SK-N-SH (cell line): ENCODE results near the gene LHPP. TPM values are rescaled to one million over a fixed set of nuclear protein-coding genes. Genes with fewer than 3 reads are reported as not detected.

Experiments used
- CTCF ChIA-PET: fragments of 300-600, 350-600 bp; formaldehyde crosslinking; extraction: SDS; loops from one replicate; lab custom pipeline; 2021; lab: Yijun Ruan, JAX
- POLR2A ChIA-PET: fragments of 350-600 bp; sonication (Branson Sonifier 250); formaldehyde crosslinking; extraction: SDS; loops from one replicate; lab custom pipeline; 2020; ENCODE audit warnings: antibody characterized with exemption, inconsistent platforms; lab: Yijun Ruan, JAX
- DNase-seq: peaks from one replicate; pipeline ENCODE4 v3.0.0; 2012
- H2AFZ ChIP-seq: fragments of 200-600 bp; sonication (generic); 2 replicates; pipeline ENCODE4 v1.8.1; 2016; ENCODE audit warnings: antibody characterized with exemption, mild to moderate bottlenecking, low read depth
- H3F3A ChIP-seq: fragments of 200-600 bp; sonication (generic); replicated peaks from 2 replicates; pipeline ENCODE3; 2016; ENCODE audit warnings: antibody characterized with exemption, mild to moderate bottlenecking; ENCODE audit not compliant: insufficient read depth
- H3K27ac ChIP-seq, 2 experiments: fragments of 200-500 bp in 1 of 2; fragments of 200-600 bp in 1 of 2; sonication (Bioruptor generic) in 1 of 2; sonication (generic), shearing (Covaris generic) in 1 of 2; 2 replicates each; pipeline versions ENCODE4 v1.5.1 to v1.6.1; 2014 to 2016; ENCODE audit warnings: low read depth in 2 of 2, inconsistent platforms in 1 of 2, low read length in 1 of 2, mild to moderate bottlenecking in 1 of 2, mixed read lengths in 1 of 2
- H3K27me3 ChIP-seq: fragments of 200-600 bp; sonication (generic), shearing (Covaris generic); 2 replicates; pipeline ENCODE4 v1.6.1; 2016; ENCODE audit warnings: mixed run types; ENCODE audit not compliant: insufficient read depth
- H3K36me3 ChIP-seq, 2 experiments: fragments of 200-500 bp in 1 of 2; fragments of 200-600 bp in 1 of 2; sonication (Bioruptor generic) in 1 of 2; sonication (generic) in 1 of 2; replicated peaks in 1 of 2; 2 replicates each; pipeline versions ENCODE3 to v1.5.1; 2014 to 2016; ENCODE audit warnings: low read length in 1 of 2, mild to moderate bottlenecking in 1 of 2; ENCODE audit not compliant: insufficient read depth in 2 of 2, control insufficient read depth in 1 of 2
- H3K4me1 ChIP-seq, 2 experiments: fragments of 200-500 bp in 1 of 2; fragments of 200-600 bp in 1 of 2; sonication (Bioruptor generic) in 1 of 2; sonication (generic), shearing (Covaris generic) in 1 of 2; 2 replicates each; pipeline versions ENCODE4 v1.5.1 to v1.6.1; 2014 to 2016; ENCODE audit warnings: low read depth in 1 of 2, low read length in 1 of 2, mixed run types in 1 of 2; ENCODE audit not compliant: insufficient read depth in 2 of 2, control insufficient read depth in 1 of 2
- H3K4me2 ChIP-seq: fragments of 200-600 bp; sonication (generic), shearing (Covaris generic); 2 replicates; pipeline ENCODE4 v1.6.1; 2017; ENCODE audit warnings: mixed run types
- H3K4me3 ChIP-seq, 2 experiments: fragments of 200-500 bp in 1 of 2; fragments of 200-600 bp in 1 of 2; sonication (Bioruptor generic) in 1 of 2; sonication (generic), shearing (Covaris generic) in 1 of 2; 2 replicates each; pipeline versions ENCODE4 v1.5.1 to v1.8.1; 2014 to 2016; ENCODE audit warnings: low read depth in 2 of 2, inconsistent platforms in 1 of 2, low read length in 1 of 2, mild to moderate bottlenecking in 1 of 2, mixed read lengths in 1 of 2, moderate library complexity in 1 of 2
- H3K79me2 ChIP-seq: fragments of 200-600 bp; sonication (generic); 2 replicates; pipeline ENCODE4 v1.8.1; 2017; ENCODE audit warnings: mild to moderate bottlenecking; ENCODE audit not compliant: insufficient read depth
- H3K9ac ChIP-seq: fragments of 200-600 bp; sonication (generic); 2 replicates; pipeline ENCODE4 v1.6.1; 2017; ENCODE audit warnings: mixed run types
- H3K9me2 ChIP-seq: fragments of 200-600 bp; sonication (generic); 2 replicates; pipeline ENCODE4 v1.6.1; 2017; ENCODE audit warnings: mixed run types
- H3K9me3 ChIP-seq: fragments of 200-600 bp; sonication (generic); 2 replicates; pipeline ENCODE4 v1.6.1; 2017; ENCODE audit warnings: mixed run types, mild to moderate bottlenecking, moderate library complexity
- H4K20me1 ChIP-seq: fragments of 200-600 bp; sonication (generic); 2 replicates; pipeline ENCODE4 v1.6.1; 2017; ENCODE audit warnings: mild to moderate bottlenecking, mixed run types; ENCODE audit not compliant: insufficient read depth
- CHD2 ChIP-seq: fragments of 150-350 bp; IDR thresholded peaks from 2 replicates; pipeline ENCODE4 v1.6.1; 2018; ENCODE audit warnings: low read length; ENCODE audit not compliant: partially characterized antibody
- ELF1 ChIP-seq: IDR thresholded peaks from 2 replicates; pipeline ENCODE4 v1.4.0; 2012
- EP300 ChIP-seq, 2 experiments: IDR thresholded peaks; 2 replicates each; pipeline versions ENCODE4 v1.4.0 to v1.6.1; 2012; ENCODE audit warnings: borderline replicate concordance in 1 of 2, low read depth in 1 of 2, low read length in 1 of 2
- FOXJ3 ChIP-seq: sonication (generic); formaldehyde crosslinking; IDR thresholded peaks from 2 replicates; pipeline ENCODE4 v1.5.1; 2020; ENCODE audit warnings: mild to moderate bottlenecking, missing genetic modification reagents
- FOXM1 ChIP-seq: IDR thresholded peaks from 2 replicates; pipeline ENCODE4 v1.4.0; 2012; ENCODE audit warnings: low read depth, mild to moderate bottlenecking
- GABPA ChIP-seq: IDR thresholded peaks from 2 replicates; pipeline ENCODE4 v1.4.0; 2012; ENCODE audit warnings: low read depth, mild to moderate bottlenecking
- GATA2 ChIP-seq: sonication (generic); formaldehyde crosslinking; IDR thresholded peaks from 2 replicates; pipeline ENCODE4 v1.5.0; 2020; ENCODE audit warnings: mild to moderate bottlenecking, missing genetic modification reagents
- IRF3 ChIP-seq: fragments of 150-350 bp; IDR thresholded peaks from 2 replicates; pipeline ENCODE4 v1.6.1; 2016; ENCODE audit warnings: mild to moderate bottlenecking, low read depth, low read length
- JUND ChIP-seq: IDR thresholded peaks from 2 replicates; pipeline ENCODE4 v1.4.0; 2012
- MAX ChIP-seq: IDR thresholded peaks from 2 replicates; pipeline ENCODE4 v1.4.0; 2012; ENCODE audit warnings: low read depth
- MXI1 ChIP-seq: IDR thresholded peaks from 2 replicates; pipeline ENCODE4 v1.6.1; 2012; ENCODE audit warnings: mild to moderate bottlenecking, low read depth, low read length, improper control_type of control experiment
- NFIC ChIP-seq: IDR thresholded peaks from 2 replicates; pipeline ENCODE4 v1.4.0; 2012; ENCODE audit warnings: borderline replicate concordance
- PBX3 ChIP-seq: IDR thresholded peaks from 2 replicates; pipeline ENCODE4; 2012
- POLR2AphosphoS5 ChIP-seq: IDR thresholded peaks from 2 replicates; pipeline ENCODE4 v1.6.1; 2012; ENCODE audit warnings: low read depth, low read length
- RAD21 ChIP-seq: IDR thresholded peaks from 2 replicates; pipeline ENCODE4 v1.6.1; 2012; ENCODE audit warnings: mild to moderate bottlenecking, low read length
- RFX5 ChIP-seq: IDR thresholded peaks from 2 replicates; pipeline ENCODE4 v1.6.1; 2012; ENCODE audit warnings: mild to moderate bottlenecking, improper control_type of control experiment, low read length
- RXRA ChIP-seq: IDR thresholded peaks from 2 replicates; pipeline ENCODE4 v1.4.0; 2012; ENCODE audit warnings: low read depth, mild to moderate bottlenecking, borderline replicate concordance
- SIN3A ChIP-seq: IDR thresholded peaks from 2 replicates; pipeline ENCODE4 v1.6.1; 2012; ENCODE audit warnings: low read depth, mild to moderate bottlenecking, low read length, moderate library complexity, borderline replicate concordance
- SMC3 ChIP-seq: IDR thresholded peaks from 2 replicates; pipeline ENCODE4 v1.6.1; 2012; ENCODE audit warnings: low read depth, low read length, improper control_type of control experiment
- TCF12 ChIP-seq: IDR thresholded peaks from 2 replicates; pipeline ENCODE4 v1.4.0; 2012
- TEAD4 ChIP-seq: IDR thresholded peaks from 2 replicates; pipeline ENCODE4 v1.4.0; 2012; ENCODE audit warnings: mild to moderate bottlenecking, borderline replicate concordance; ENCODE audit not compliant: insufficient read depth
- USF1 ChIP-seq: IDR thresholded peaks from 2 replicates; pipeline ENCODE4 v1.4.0; 2012; ENCODE audit warnings: low read depth, borderline replicate concordance
- USF2 ChIP-seq: fragments of 150-350 bp; IDR thresholded peaks from 2 replicates; pipeline ENCODE4 v1.6.1; 2017; ENCODE audit warnings: antibody characterized with exemption, low read length, low read depth, borderline replicate concordance
- YY1 ChIP-seq: IDR thresholded peaks from 2 replicates; pipeline ENCODE4 v1.4.0; 2012; ENCODE audit warnings: low read depth, mild to moderate bottlenecking
- WGBS: methylation state at CpG from one replicate; pipeline ENCODE4 v1.1.6; 2017; ENCODE audit warnings: low lambda C conversion rate; 5-methylcytosine and 5-hydroxymethylcytosine counted together
- polyA plus RNA-seq, 3 experiments: library from polyadenylated mRNA; depleted of rRNA; stranded (reverse); fragments of >200 nt; gene quantifications; 2 replicates each; pipeline ENCODE4 v1.2.3, GENCODE V29; 2012

The LHPP gene
- polyA plus RNA-seq, 1 of the 3 experiments (the other 2 are of a cell fraction) = 29.8 TPM

GRCh38 chr10:124543971-124544370, 82.3 kb downstream of the LHPP start:
- WGBS = 92% methylated on average over 1 of the region's 12 CpGs
- CTCF ChIA-PET = interaction anchor here (0.6 to 15.3 kb wide), 6 partner anchors 11 to 202 kb away, joined by 3 to 192 read pairs (median 3); no protein-coding TSS in a partner anchor

GRCh38 chr10:124544711-124545110, 83.1 kb downstream of the LHPP start:
- H3K9ac ChIP-seq = no peak overlapping the region
- H3K4me3 ChIP-seq = no peak overlapping the region
- CTCF ChIA-PET = interaction anchor here (0.6 to 15.3 kb wide), 6 partner anchors 14 to 282 kb away, joined by 3 to 192 read pairs (median 4); no protein-coding TSS in a partner anchor
- no peak overlapping the region for H2AFZ ChIP-seq
- no peaks in the 10 kb centered on the region for H3K27me3 ChIP-seq
- H3K9me2 ChIP-seq = no peaks in the 10 kb centered on the region
- H3K4me2 ChIP-seq = no peak overlapping the region
- WGBS = 78% methylated on average over 8 of the region's 16 CpGs
- H3F3A ChIP-seq = no peaks in the 10 kb centered on the region
- DNase-seq = no peak
- no peaks in the 10 kb centered on the region for H3K36me3 ChIP-seq
- H3K9me3 ChIP-seq = no peaks in the 10 kb centered on the region
- H3K79me2 ChIP-seq = no peaks in the 10 kb centered on the region
- POLR2A ChIA-PET = no interaction called here
- no peak overlapping the region for H3K27ac ChIP-seq
- H3K4me1 ChIP-seq = peaks cover 0 to 6% of the 10 kb centered on the region in 2 experiments; a peak in 1 of 4 replicates
- no peaks in the 10 kb centered on the region for H4K20me1 ChIP-seq
- TF ChIP-seq PBX3 (no peak), USF2 (no peak), GABPA (no peak), JUND (no peak), MXI1 (no peak), POLR2AphosphoS5 (no peak), RXRA (no peak), EP300 (IDR thresholded peaks at IDR 0.05; ENCODE audit: borderline replicate concordance in 1 of 2, low read depth in 1 of 2, low read length in 1 of 2) (no peak), TEAD4 (no peak), NFIC (no peak), TCF12 (no peak), USF1 (no peak)

More at GRCh38 chr10:124543971-124544370, 82.3 kb downstream of the LHPP start:
- no peaks in the 10 kb centered on the region for H4K20me1 ChIP-seq
- no peaks in the 10 kb centered on the region for H3K9me2 ChIP-seq
- H3F3A ChIP-seq = no peaks in the 10 kb centered on the region
- no peak overlapping the region for H3K9ac ChIP-seq
- H3K4me1 ChIP-seq = peaks cover 0 to 6% of the 10 kb centered on the region in 2 experiments; a peak in 1 of 4 replicates
- no peak overlapping the region for H3K27ac ChIP-seq
- H3K36me3 ChIP-seq = no peaks in the 10 kb centered on the region
- H3K4me3 ChIP-seq = no peak overlapping the region
- POLR2A ChIA-PET = no interaction called here
- H3K9me3 ChIP-seq = no peaks in the 10 kb centered on the region
- H3K27me3 ChIP-seq = no peaks in the 10 kb centered on the region
- H3K79me2 ChIP-seq = no peaks in the 10 kb centered on the region
- H2AFZ ChIP-seq = no peak overlapping the region
- TF ChIP-seq RAD21 = no peak
- no peak for TF ChIP-seq FOXM1
- TF ChIP-seq IRF3 = no peak
- TF ChIP-seq JUND = no peak
- TF ChIP-seq SMC3 = no peak
- TF ChIP-seq MXI1 = no peak
- no peak for TF ChIP-seq USF2
- no peak for TF ChIP-seq MAX
- TF ChIP-seq CHD2 = no peak
- no peak for TF ChIP-seq SIN3A
- TF ChIP-seq GATA2 = no peak
- no peak for TF ChIP-seq EP300 (IDR thresholded peaks at IDR 0.05; ENCODE audit: borderline replicate concordance in 1 of 2, low read depth in 1 of 2, low read length in 1 of 2)
- no peak for TF ChIP-seq RFX5
- no peak for TF ChIP-seq FOXJ3 (CRISPR knock-in tag)
- TF ChIP-seq ELF1 = no peak
- TF ChIP-seq POLR2AphosphoS5 = no peak
- TF ChIP-seq YY1 = no peak
- H3K4me2 ChIP-seq = no peak overlapping the region
- DNase-seq = no peak
